Activated naive CD4-positive, alpha-beta T cell treated with anti-CD3 and anti-CD28 coated beads, Interleukin-2, amount 50 U/mL, for 16 hours (primary cell): ENCODE results near the gene KRT15.

Experiments used
- DNase-seq: peaks from one replicate; pipeline ENCODE4 v3.0.0-alpha.2; 2020

Gene KRT15

DNA sequence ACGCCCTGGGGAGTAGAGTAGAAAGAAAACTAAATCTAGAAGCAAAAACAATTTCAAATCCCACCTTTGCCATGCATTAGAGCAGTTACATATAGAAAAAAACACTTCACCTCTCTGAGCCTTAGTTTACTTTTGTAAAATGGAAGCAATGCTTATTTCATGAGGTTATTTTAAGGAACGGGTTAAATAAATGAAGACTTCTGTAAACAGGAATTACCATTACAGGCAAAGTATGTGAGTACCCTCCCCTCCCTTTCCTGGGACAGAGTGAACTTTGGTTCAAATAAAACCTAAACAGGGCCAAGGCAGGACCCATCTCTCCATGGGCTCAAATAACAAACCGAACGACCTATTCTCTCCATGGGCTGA is 4.5 kb upstream of the KRT15 start:
- no peak for DNase-seq

GRCh38 chr17:41522301-41523224 is 3.9 kb upstream of the KRT15 start:
- DNase-seq, result no peak

GRCh38 chr17:41521574-41522261 is 3.0 kb upstream of the KRT15 start:
- DNase-seq, result no peak

DNA sequence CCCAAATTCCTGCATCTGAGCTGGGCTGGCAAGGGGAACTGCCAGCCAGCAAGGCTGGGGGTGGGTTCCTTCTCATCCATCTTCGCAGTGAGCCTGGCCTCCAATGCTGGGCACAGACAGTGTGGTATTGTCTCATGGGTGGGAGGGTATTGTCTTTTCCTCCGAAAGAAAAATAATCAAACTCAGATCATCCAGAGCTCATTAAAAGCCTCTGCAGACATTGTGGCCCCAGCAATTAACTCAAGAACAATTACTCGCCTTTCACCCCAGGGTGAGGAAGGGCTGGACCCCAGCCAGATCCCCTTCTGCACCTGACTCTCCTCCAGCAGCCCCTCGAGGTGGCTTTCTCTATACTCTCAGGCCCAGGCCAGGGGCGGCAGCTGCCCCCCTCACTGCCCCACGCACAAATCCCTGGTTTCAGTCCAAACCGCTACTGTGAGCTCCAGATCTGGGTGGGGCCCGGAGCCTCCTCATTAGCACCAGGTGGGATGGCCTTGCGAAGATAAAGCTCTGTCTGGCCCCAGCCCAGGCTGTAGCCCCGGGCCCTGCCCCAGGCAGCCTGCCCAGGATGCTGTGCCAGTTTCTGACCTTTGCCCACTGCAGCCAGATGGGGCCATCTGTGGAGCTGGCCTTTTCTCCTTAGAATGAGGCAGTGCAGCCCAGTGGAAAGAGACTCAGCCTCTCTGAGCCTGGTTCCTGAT is 2.3 kb upstream of the KRT15 start:
- no peak for DNase-seq

DNA sequence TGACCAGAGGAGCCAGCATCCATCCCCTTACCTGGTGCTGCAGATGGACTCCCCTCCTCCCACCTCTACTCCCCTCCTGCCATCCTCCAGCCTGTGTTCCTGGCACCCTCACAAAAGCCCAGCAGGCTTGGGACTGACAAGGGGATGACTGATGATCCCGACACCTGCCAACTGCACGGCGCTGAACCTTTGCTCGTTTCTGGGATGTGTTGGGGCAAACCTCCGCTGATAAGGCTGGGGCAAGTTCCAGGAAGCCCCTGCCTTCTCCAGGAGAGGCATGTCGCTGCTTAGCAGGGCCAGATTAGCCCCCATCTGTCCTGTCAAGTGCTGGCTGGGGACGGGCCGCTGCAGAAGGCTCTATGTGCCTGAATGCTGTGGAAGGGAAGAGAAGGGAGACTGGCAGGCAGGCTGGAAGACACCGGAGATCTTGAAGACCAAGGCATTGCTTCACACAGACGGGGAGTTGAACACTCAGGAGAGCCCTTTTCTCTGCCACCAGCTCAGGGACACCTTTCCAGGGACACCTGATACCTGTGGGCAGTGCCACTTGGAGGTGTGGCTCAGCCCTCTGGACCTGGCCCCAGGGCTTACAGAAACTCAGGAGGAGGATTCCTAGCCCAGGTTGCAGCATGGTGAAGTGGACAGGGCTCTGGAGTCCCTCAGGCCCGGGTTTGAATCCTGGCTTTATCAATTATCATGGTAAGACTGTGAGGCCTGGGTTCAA is 973 bp upstream of the KRT15 start:
- DNase-seq, result no peak

GRCh38 chr17:41518031-41518430 is 659 bp downstream of the KRT15 start:
- DNase-seq, result no peak

DNA sequence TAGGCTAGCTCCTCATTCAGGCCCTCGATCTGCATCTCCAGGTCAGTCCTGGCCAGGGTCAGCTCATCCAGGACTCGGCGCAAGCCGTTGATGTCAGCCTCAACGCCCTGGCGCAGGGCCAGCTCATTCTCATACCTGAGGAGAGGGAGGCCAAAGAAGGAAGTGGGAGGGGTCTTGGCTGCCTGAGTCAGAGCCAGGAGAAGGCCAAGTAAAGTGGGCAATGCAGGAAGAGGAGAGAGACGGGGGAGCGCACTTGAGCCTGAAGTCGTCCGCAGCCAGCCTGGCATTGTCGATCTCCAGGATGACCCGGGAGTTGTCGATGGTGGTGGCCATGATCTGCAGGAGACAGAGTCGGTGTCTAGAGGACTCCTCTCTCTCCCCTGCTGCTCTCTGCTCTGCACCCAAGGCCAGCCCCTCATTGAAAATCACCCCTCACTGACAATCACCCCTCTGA is 1.8 kb downstream of the KRT15 start:
- no peak for DNase-seq

DNA sequence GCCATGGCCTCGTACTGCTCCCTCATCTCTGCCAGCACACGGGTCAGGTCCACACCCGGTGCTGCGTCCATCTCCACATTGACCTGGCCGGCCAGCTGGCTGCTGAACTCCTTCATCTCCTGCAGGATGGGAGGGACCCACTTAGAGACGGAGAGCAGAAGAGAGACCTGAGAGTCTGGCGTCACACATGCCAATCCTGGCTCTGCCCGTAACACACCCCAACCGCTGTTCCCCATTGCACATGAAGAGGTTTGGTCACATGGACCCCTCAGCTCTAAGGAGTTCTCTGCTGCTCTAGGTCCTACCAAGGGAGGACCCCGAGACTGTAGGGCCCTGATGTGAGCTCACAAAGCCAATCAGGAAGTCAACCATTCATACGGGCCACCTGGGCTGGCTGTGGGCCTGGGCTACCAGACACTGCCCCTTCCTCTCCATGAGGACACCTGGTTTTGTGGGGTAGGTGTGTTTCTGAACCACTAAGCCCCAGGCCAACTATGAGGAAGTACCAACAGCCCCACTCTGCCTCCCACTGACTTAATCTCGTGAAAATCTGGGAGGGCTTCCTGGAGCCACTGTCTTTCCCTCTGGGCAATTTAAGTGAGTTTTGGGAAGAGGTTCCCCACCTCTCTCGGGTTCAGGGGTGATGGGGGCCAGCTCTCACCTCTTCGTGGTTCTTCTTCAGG is 2.4 kb downstream of the KRT15 start:
- no peak for DNase-seq

DNA sequence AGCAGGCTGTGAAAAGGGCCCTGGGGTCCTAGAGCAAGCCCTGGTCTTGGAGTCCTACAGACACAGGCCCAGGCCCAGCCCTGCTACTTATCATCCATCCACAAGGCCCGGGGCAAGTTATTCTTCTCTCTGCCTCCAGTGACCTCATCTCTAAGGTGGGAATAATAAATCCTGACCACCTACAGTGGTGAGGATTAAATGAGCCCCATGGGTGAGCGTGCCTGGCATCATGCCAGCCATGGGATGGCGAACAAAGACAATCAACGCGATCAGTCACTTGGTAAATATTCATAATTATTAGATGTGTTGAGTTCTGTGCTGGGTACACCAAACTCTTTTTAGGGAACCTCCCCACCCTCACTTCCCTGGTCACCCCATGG is 5.5 kb downstream of the KRT15 start:
- DNase-seq, result no peak

- no peak for DNase-seq
Observed at GRCh38 chr17:41512546-41513167, 6.0 kb downstream of the KRT15 start.

DNA sequence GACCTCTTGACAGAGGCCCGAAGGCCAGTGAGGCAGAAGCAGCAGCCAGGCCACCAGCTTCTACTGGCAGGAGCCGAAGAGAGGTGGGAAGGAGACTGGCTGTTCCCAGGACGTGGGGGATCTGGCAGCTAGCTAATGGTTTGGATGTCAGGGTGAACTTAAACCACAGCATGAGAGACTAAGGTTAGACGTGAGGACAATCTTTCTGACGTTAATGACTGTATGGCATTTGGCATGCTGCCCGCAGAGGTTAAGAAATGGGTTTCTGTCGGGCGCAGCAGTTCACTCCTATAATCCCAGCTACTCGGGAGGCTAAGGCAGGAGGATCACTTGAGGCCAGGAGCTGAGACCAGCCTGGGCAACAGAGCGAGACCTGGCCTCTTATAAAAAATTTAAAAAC is 7.0 kb downstream of the KRT15 start:
- no peak for DNase-seq

- no peak for DNase-seq
Observed at GRCh38 chr17:41511116-41511515, 7.6 kb downstream of the KRT15 start.

GRCh38 chr17:41510251-41511065 is 8.2 kb downstream of the KRT15 start:
- no peak for DNase-seq

DNA sequence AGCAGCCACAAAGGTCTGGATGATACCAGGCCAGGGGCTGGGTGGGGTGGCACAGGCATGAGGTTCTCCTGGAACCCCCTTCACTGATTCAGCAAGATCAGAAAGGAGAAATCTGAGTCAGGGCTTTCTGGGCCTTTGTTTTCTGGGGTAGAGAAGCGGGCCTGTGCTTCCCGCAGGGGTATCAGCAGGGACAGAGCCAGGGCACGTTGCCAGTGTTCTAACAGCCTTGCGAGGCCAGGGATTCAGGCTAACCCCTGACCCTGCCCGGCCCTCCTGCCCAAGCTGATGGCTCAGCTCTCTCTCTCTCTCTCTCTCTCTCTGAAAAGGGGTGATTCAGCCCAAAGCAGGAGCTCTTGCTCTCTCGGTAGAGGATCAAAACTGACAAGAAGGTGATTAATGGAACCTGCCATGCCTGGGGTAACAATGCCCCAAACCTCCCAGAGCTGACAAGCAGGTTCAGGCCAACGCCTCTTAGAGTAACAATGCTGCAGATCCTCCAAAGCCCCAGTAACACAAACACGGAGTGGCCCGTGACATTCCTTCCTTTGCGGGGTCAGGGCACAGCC is 11.3 kb downstream of the KRT15 start:
- DNase-seq, result no peak

GRCh38 chr17:41505809-41506767 is 12.6 kb downstream of the KRT15 start:
- DNase-seq, result no peak

GRCh38 chr17:41505007-41505808 is 13.5 kb downstream of the KRT15 start, which contains the start of gene KRT13:
TSS of gene KRT13 (minus strand) at chr17:41505612. CDS start at chr17:41505550, 62 bp downstream.
- DNase-seq, result no peak

GRCh38 chr17:41504246-41504977 is 14.3 kb downstream of the KRT15 start:
- no peak for DNase-seq

- no peak for DNase-seq
Observed at GRCh38 chr17:41503202-41503601, 15.5 kb downstream of the KRT15 start.
